Activated CD8-positive, alpha-beta memory T cell treated with anti-CD3 and anti-CD28 coated beads, Interleukin-2, amount 10 ng/mL, durations not matched to agents 7 days and 5 days (primary cell): ENCODE results near the gene SSUH2. TPM values are rescaled to one million over a fixed set of nuclear protein-coding genes. Genes with fewer than 3 reads are reported as not detected.
"Not testable (repeated sequence)": the region's sequence is repeated elsewhere in the genome, so short reads cannot be mapped to it uniquely, and the experiment has no call there.

Experiments used
- ATAC-seq: fragments of 150-1000 bp; cut with Tn5 transposase; one replicate; pipeline ENCODE4 v1.10.0; 2021; ENCODE audit warnings: moderate library complexity
- CTCF ChIA-PET: fragments of 350-600 bp; sonication (Branson Sonifier 250); formaldehyde crosslinking; loops from one replicate; lab custom pipeline; 2021; ENCODE audit warnings: antibody characterized with exemption; lab: Charles Lee
- DNase-seq: peaks from one replicate; pipeline ENCODE4 v3.0.0-alpha.2; 2020
- H3K27ac Mint-ChIP-seq: one replicate; pipeline ENCODE4 v1.8.0; 2021; ENCODE audit warnings: mild to moderate bottlenecking, mixed read lengths
- H3K27me3 Mint-ChIP-seq: one replicate; pipeline ENCODE4 v1.8.0; 2021; ENCODE audit warnings: mixed read lengths
- H3K36me3 Mint-ChIP-seq: one replicate; pipeline ENCODE4 v1.8.0; 2021; ENCODE audit warnings: mild to moderate bottlenecking, mixed read lengths
- H3K4me1 Mint-ChIP-seq: one replicate; pipeline ENCODE4 v1.8.0; 2021; ENCODE audit warnings: mixed read lengths
- H3K4me3 Mint-ChIP-seq: one replicate; pipeline ENCODE4 v1.8.0; 2021; ENCODE audit warnings: mild to moderate bottlenecking, moderate library complexity, mixed read lengths
- H3K9me3 Mint-ChIP-seq: one replicate; pipeline ENCODE4 v1.8.0; 2022; ENCODE audit warnings: low read depth, mixed read lengths
- total RNA-seq, 2 experiments: library from RNA; stranded (reverse); gene quantifications; one replicate each; pipeline ENCODE4 v1.2.3, GENCODE V29; 2021

SSUH2 gene
- total RNA-seq, 2 experiments from 2014 or later, result 0.09 TPM; not detected in 1

- H3K9me3 Mint-ChIP-seq, DNase-seq, ATAC-seq, H3K27me3 Mint-ChIP-seq, CTCF ChIA-PET, H3K36me3 Mint-ChIP-seq, H3K4me1 Mint-ChIP-seq, H3K4me3 Mint-ChIP-seq, H3K27ac Mint-ChIP-seq: not testable (repeated sequence)
Measured at GRCh38 chr3:8654572-8655329, 10.2 kb upstream of the SSUH2 start.

DNA sequence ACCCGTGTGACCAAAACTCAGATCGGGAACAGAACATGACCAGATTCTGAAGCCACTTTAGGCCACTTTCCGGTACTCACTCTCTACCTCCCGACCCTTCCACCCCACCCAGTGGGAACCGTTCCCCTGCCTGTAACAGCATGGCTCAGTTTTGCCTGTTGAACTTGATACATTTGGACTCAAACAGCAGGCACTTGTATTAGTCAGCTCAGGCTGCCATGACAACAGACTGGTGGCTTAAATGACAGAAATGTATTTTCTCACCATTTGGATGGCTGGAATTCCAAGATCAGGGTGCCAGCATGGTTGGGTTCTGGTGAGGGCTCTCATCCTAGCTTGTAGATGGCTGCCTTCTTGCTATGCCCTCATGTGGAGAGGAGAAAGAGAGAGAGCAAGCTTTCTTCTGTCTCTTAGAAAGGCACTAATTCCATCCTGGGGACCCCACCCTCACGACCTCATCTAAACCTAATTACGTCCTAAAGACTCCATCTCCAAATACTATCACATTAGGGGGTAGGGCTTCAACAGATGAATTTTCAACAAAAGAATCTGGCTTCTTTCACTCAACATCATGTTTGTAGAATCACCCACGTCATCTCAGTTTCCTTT lies 9.3 kb upstream of the SSUH2 start:
- ATAC-seq, result no peak
- Mint-ChIP-seq H3K4me3 (no peak overlapping the region), H3K4me1 (no peaks in the 10 kb centered on the region), H3K9me3 (no peaks in the 10 kb centered on the region), H3K27me3 (peaks cover 5% of the 10 kb centered on the region), H3K27ac (no peak overlapping the region), H3K36me3 (no peaks in the 10 kb centered on the region)
- CTCF ChIA-PET, result no interaction called here
- no peak for DNase-seq

DNA sequence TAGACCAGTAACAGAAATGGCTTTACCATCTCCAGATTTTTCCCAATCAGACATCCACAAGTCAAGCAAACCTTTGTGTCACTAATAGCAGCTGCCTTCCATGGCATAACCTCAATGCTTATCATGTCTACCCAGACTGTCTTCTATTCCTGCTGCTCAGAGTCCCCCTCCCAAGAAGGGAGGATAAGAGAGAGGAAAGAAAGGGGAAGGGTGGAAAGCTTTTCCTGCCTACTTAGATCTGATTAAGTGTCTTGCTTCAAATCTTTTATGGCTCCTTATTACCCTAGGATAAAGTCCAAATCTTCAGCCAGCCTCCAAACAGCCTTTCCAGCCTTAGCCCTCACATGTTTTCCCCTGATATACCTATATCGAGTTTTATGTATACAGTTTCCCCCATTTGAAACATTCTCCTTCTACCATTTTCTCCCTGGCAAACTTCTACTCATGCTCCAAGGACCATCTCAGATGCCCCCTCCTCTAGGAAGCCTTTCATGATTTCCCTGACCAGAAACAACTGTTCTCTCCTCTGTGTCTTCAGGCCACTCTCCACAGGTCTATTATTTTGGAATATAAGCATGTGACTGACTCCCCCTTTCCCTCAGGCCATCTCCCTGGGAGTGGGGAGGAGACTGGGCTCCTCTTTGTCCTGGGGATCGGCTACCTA lies 7.9 kb upstream of the SSUH2 start:
- CTCF ChIA-PET, result no interaction called here
- peaks cover 5% of the 10 kb centered on the region for H3K27me3 Mint-ChIP-seq
- ATAC-seq, result no peak

GRCh38 chr3:8651418-8652323 lies 7.1 kb upstream of the SSUH2 start:
- Mint-ChIP-seq H3K27ac (no peak overlapping the region), H3K4me1 (no peaks in the 10 kb centered on the region), H3K27me3 (no peaks in the 10 kb centered on the region), H3K4me3 (no peak overlapping the region), H3K36me3 (no peaks in the 10 kb centered on the region), H3K9me3 (no peaks in the 10 kb centered on the region)
- DNase-seq, result no peak
- CTCF ChIA-PET, result no interaction called here
- no peak for ATAC-seq

More for the DNA sequence above, 7.9 kb upstream of the SSUH2 start:
- Mint-ChIP-seq H3K36me3 (no peaks in the 10 kb centered on the region), H3K4me1 (no peaks in the 10 kb centered on the region), H3K27ac (no peak overlapping the region), H3K4me3 (no peak overlapping the region), H3K9me3 (no peaks in the 10 kb centered on the region)
- DNase-seq, result no peak

DNA sequence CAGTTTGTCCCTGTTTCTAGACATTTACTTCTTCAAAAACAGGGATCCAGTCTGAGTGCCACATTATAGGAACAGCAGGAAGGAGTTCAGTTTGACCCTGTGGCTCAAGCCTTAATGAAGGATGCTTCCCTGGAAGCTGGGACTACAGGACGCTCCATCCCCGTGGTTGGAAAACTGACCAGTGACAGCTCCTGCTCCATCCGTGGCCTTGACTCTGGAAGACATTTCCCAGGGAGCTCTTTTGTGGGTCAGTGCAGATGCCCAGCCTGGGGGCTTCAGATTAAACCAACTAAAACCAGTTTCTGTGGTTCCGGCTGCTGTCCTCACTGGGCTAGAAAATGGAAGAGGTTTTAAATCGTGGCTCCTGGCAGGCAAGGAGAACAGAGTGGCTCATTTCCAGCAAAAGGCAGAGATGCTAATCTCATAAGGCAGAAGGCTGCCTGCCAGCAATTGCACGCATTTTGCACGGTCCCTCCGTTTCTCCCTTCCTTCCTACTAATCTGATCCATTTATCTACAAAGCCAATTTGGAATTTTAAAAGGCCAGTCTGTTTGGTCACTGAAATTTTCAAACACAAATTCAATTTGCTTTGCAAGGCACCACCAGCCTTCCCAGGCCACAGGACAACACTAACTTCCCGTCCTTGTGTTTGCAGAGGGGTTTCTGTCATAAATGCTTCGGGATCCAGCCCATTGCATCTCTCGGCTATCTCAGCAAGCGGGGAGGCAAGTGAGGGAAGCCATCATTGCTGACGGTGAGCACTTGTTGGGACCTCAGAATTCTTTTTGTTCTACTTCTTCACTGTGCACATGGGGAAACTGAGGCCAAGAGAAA lies 6.2 kb upstream of the SSUH2 start:
- ATAC-seq (no peak), DNase-seq (no peak)
- H3K9me3 Mint-ChIP-seq, result no peaks in the 10 kb centered on the region
- no peaks in the 10 kb centered on the region for H3K27me3 Mint-ChIP-seq
- CTCF ChIA-PET, result interaction anchor here (1.4 kb wide), 1 partner anchor 12 kb away, joined by 3 read pairs; no protein-coding TSS in a partner anchor
- H3K4me1 Mint-ChIP-seq, result no peaks in the 10 kb centered on the region
- H3K27ac Mint-ChIP-seq, result no peak overlapping the region
- H3K36me3 Mint-ChIP-seq, result no peaks in the 10 kb centered on the region
- no peak overlapping the region for H3K4me3 Mint-ChIP-seq

GRCh38 chr3:8649757-8650156 lies 5.2 kb upstream of the SSUH2 start:
- ATAC-seq (no peak), DNase-seq (no peak)
- no peaks in the 10 kb centered on the region for H3K4me1 Mint-ChIP-seq
- CTCF ChIA-PET, result interaction anchor here (1.4 kb wide), 1 partner anchor 13 kb away, joined by 3 read pairs; no protein-coding TSS in a partner anchor
- no peak overlapping the region for H3K4me3 Mint-ChIP-seq
- H3K27me3 Mint-ChIP-seq, result no peaks in the 10 kb centered on the region
- no peaks in the 10 kb centered on the region for H3K9me3 Mint-ChIP-seq
- H3K36me3 Mint-ChIP-seq, result no peaks in the 10 kb centered on the region
- H3K27ac Mint-ChIP-seq, result no peak overlapping the region

DNA sequence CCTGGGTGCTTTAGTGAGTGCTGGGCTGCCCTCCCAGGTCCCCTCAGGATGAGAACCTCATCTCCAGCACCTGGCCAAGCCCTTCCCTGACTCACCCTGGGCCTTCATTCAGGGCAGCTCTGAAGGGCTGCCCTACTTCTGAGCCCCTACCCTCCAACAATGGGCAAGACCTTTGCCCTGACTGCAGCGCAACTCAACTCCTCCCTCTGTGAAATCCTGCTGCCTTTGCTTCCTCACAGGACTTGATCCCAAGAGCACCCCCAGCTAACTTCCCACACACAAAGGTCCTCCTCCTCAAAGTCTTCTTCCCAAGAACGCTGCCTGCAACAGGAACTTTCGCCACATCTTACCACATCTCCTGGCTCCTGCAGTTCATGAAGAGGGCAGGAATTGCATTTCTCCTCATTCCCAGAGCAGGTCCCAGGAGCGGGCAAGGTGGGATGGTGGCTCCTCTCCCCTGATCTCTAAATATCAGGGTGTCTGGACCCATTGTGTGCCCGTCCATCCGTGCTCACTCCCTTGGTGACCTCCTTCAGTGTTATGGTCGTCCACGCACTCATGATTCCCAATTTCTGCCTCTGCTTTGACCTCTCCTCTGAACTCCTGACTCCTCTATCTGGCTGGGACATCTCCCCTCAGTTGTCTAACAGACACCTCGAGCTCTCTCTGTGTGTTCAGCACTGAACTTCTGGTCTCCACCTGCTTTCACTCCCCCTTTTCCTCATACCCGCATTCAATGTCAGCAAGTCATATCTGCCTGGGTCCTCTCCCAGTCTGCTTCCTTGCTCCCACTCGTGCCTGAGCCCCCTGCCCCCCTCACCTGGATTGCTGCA lies 4.5 kb upstream of the SSUH2 start:
- no peak overlapping the region for H3K4me3 Mint-ChIP-seq
- CTCF ChIA-PET, result interaction anchor here (1.4 kb wide), 1 partner anchor 14 kb away, joined by 3 read pairs; no protein-coding TSS in a partner anchor
- ATAC-seq, result no peak
- H3K4me1 Mint-ChIP-seq, result no peaks in the 10 kb centered on the region
- H3K27ac Mint-ChIP-seq, result no peak overlapping the region
- no peaks in the 10 kb centered on the region for H3K9me3 Mint-ChIP-seq
- no peak for DNase-seq
- H3K27me3 Mint-ChIP-seq, result peaks cover 3% of the 10 kb centered on the region
- H3K36me3 Mint-ChIP-seq, result no peaks in the 10 kb centered on the region

DNA sequence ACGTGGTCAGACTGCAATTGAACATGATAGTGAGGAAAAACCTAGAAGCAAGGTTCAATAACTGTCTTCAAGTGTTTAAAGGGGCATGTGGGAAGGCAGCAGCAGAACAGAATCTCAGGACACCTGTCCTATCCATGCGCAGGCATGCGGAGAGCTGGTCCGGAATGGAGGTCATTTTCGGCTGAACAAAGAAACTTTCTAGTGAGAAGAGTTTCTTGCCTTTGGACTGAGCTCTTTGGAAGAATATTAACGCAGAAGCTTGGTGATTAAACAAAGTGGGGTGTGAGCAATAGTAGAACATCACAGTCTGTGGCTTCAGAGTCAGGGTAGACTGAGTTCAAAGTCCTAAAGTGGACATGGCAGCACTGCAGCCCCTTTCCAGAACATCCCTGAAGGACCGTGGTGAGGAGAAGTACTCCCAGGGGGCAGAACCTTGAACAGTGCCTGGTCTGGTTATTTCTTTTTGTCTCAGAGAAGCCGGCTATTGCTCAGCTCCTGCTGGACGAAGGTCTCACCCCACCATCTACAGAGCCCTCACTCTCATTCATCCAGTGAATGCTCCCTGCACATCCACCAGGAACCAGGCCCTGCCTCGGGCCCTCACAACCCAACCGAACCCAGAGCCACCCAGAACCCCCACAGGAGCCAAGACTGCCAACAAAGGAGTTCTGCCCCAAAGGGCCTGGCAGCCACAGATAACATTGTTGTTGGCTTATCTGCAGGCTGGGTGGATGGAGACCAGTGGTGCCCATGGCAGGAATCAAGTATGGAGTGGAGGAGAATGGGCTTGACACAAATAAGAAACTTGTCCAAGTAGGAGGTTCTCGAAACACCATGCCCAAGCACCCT lies 2.8 kb upstream of the SSUH2 start:
- H3K9me3 Mint-ChIP-seq, result no peaks in the 10 kb centered on the region
- DNase-seq (no peak), ATAC-seq (no peak)
- peaks cover 10% of the 10 kb centered on the region for H3K27me3 Mint-ChIP-seq
- no peaks in the 10 kb centered on the region for H3K4me1 Mint-ChIP-seq
- no peak overlapping the region for H3K4me3 Mint-ChIP-seq
- H3K36me3 Mint-ChIP-seq, result no peaks in the 10 kb centered on the region
- no peak overlapping the region for H3K27ac Mint-ChIP-seq
- CTCF ChIA-PET, result no interaction called here

DNA sequence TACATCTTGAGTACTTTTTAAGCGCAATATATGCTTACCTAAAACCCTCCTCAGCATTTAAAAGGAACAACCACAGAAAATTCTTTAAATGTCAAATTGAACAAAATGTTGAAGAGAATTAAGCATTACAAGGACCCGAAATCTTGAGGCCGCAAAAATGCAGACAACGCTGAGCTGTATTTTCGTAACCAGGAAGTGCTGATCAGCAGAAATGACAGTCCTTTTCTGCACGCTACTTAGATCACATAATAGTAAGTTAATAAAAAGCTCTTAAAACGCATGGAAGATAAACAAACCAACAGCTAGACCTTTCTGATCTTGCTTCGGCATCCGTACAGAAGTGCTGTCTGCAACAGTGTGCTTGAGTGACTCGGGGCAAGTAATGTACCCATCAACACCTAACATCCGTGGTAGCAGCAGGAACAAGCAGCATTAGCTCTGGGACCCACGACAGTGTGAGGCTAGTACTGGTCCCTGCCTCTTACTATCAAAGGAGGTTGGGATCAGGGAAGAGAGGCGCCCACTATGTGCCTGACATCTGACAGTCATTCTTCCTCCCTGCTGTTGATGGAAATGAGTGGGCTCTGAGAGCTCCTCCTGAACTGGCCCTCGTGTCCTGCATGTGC lies 1.8 kb upstream of the SSUH2 start:
- CTCF ChIA-PET, result no interaction called here
- no peaks in the 10 kb centered on the region for H3K4me1 Mint-ChIP-seq
- ATAC-seq (no peak), DNase-seq (no peak)
- H3K4me3 Mint-ChIP-seq, result no peak overlapping the region
- no peaks in the 10 kb centered on the region for H3K9me3 Mint-ChIP-seq
- no peaks in the 10 kb centered on the region for H3K36me3 Mint-ChIP-seq
- no peak overlapping the region for H3K27ac Mint-ChIP-seq
- H3K27me3 Mint-ChIP-seq, result peaks cover 13% of the 10 kb centered on the region

GRCh38 chr3:8645712-8646111 lies 1.1 kb upstream of the SSUH2 start:
- Mint-ChIP-seq H3K27ac (no peak overlapping the region), H3K9me3 (no peaks in the 10 kb centered on the region)
- CTCF ChIA-PET, result no interaction called here

More at GRCh38 chr3:8645712-8646111, 1.1 kb upstream of the SSUH2 start:
- Mint-ChIP-seq H3K27me3 (peaks cover 16% of the 10 kb centered on the region), H3K4me1 (no peaks in the 10 kb centered on the region), H3K36me3 (no peaks in the 10 kb centered on the region), H3K4me3 (no peak overlapping the region)
- DNase-seq, result no peak
- no peak for ATAC-seq
